ENCODE data around the gene DDX54.

DDX54 gene

GRCh38 chr12:113186033-113186365, 721 bp upstream of the DDX54 start:
- DNase-seq, result no peak

DNA sequence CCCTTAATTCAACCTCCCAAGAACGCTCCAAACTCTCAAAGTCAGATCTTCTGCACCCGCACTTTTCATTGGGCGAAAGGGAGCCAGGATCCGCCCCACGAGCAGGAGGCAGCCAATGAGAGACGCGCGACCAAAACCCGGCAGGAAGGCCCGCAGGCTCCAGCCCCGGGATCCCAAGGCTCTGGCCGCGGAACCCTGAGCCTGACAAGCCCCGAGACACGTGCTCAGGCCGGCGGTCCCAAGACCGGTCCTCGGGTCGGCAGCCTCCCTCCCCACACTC, 438 bp downstream of the DDX54 start:
- peak; percentile 90 to 92 for DNase-seq

DNA sequence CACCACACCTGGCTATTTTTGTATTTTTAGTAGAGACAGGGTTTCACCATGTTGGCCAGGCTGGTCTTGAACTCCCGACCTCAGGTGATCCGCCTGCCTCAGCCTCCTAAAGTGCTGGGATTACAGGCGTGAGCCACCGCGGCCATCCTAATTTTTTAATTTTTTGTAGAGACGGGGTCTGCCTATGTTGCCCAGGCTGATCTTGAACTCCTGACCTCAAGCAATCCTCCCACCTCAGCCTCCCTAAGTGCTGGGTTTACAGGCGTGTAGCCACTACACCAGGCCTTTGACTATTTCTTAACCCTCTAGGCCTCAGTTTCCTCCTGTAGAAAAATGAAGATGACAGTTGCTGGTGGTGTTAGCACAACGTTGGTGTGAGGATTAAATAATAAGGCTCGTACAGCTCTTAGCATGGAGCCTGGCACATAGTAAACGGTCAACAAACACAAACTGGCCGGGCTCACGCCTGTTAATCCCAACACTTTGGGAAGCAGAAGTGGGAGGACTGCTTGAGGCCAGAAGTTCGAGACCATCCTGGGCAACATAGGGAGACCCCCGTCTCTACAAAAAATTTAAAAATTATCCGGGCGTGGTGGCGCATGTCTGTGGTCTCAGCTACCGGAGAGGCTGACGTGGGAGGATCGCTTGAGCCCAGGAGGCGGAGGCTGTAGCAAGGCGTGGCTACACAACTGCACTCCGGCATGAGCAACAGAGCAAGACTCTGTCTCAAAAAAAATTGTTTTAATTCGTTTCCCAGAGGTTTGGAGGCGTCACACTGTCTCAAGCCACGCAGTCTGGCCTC, 979 bp downstream of the DDX54 start:
- DNase-seq, result no peak

DNA sequence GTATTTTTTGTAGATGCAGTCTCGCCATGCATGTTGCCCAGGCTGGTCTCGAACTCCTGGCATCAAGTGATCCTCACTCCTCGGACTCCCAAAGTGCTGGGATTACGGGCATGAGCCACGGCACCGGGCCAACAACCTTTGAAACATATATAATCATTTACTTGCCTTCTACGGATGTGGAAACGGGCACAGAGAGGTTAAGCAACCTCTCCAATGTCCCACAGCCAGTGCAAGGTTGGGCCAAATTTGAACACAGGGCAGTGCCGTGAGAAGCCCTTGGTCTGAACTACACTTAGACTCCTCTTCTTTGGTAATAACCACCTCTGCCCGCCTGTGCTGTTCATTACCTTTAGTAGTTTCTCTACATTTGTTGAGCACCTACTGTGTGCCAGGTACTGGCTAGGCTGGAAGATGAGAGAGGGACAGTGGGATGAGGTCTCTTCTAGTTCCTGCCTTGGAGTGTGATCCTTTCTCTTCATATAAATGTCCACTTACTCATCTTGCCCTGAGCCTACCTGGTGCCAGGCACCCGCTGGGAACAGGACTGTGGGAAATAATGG, 2.2 kb downstream of the DDX54 start:
- DNase-seq, result no peak

GRCh38 chr12:113181975-113182374, 3.3 kb downstream of the DDX54 start:
- no peak for DNase-seq

DNA sequence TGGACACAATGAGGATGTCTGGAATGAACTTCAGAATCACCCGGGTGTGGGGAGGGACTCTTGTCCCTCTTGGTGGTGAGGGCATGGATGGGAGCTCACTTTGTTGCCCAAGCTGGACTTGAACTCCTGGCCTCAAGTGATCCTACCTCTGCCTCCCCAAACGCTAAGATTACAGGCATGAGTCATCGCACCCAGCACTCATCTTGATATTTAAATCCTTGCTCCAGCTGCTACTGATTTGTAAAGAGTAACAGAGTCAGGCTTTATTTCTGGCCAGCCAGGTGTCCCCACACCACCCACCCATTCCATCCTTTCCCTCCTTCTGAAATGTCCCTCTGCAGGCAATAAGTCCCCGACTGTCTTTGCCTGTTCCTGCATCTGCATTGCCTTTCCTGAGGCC, 4.9 kb downstream of the DDX54 start:
- no peak for DNase-seq

DNA sequence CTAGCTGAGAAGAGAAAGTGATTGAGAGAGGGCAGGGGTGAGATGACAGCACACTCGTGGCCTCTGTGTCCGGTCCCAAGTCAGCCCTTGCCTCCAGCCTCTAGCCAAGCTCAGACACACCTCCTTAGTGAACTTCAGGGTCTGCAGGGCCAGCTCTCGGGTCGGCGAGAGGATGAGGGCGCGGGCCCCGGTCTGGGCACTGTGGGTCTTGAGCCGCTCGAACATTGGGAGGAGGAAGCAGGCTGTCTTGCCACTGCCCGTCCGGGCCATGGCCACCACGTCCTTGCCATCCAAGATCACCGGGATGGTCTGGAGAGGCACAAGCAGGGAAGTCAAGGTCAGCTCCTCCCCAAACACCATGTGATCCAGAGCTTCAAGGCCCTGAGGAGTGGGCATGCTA, 6.3 kb downstream of the DDX54 start:
- no peak for DNase-seq

- DNase-seq, result peak; percentile 86 to 87
Observed at GRCh38 chr12:113174461-113175384, 10.6 kb downstream of the DDX54 start.

GRCh38 chr12:113173081-113173698, 12.1 kb downstream of the DDX54 start:
- no peak for DNase-seq

DNA sequence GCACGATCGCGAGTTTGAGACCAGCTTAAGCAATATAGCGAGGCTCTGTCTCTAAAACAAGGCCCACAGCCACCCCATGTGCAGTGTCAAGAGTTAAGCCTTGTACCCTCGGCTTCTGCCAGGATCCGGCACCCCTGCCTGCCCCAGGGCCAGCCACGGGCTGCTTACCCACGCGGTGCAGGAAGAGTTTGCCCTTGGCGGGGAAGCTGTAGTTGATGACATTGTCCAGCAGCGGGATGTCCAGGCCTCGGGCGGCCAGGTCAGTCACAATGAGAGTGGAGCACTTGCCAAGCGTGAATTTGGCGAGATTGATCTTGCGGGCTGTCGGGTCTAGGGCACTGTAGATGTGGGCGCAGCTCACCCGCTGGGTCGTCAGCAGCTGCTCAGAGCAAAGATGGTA, 13.1 kb downstream of the DDX54 start:
- no peak for DNase-seq

GRCh38 chr12:113171543-113171942, 13.7 kb downstream of the DDX54 start:
- no peak for DNase-seq

DNA sequence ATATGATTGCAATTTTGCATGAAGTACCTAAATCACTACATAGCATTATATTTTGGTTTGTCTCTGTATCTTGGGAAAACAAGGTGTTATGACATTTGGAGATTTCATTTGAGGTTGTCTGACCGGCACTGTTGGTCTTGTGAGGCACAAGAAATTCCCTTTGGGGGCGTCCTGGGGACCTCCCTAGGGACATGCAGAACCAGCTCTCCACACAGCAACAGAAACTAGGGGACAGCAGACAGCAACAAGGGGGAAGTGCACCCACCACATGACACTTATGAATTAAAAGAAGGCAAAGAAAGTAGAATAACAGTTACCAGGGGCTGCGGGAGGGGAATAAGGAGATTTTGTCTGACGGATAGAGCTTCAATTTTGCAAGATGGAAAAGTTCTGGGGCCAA, 14.4 kb downstream of the DDX54 start:
- no peak for DNase-seq

DNA sequence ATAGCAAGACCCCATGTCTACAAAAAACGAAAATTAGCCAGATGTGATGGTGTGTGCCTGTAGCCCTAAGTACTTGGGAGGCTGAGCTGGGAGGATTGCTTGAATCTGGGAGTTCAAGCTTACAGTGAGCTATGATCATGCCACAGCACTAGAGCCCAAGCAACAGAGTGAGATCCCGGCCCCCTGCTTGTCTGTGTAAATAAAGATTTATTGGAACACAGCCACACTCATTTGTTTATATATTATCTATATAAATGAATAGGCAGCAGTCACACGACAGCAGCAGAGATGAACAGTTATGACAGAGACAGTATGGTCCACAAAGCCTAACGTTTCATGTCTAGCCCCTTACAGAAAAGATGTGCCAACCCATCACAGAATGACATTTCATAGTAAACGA, 14.8 kb downstream of the DDX54 start:
- DNase-seq, result no peak

DNA sequence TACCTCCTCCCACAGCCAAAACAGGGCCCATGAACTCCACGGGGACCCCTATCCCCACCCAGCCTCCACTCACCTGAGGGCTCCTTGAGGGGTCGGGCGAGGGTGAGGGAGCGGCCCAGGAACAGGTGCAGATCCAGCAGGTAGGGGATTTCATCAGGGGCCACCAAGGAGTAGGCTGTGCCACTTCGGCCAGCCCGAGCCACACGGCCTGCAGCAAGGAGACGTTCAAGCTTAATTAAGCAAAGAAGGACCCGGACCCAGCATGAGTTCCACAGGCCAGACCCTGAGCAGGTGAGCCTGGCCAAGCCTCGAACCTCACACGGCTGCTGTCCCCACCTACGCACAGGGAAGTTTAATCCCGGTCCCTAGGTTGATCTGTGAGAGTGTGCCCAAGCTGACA, 15.6 kb downstream of the DDX54 start:
- DNase-seq, result no peak

DNA sequence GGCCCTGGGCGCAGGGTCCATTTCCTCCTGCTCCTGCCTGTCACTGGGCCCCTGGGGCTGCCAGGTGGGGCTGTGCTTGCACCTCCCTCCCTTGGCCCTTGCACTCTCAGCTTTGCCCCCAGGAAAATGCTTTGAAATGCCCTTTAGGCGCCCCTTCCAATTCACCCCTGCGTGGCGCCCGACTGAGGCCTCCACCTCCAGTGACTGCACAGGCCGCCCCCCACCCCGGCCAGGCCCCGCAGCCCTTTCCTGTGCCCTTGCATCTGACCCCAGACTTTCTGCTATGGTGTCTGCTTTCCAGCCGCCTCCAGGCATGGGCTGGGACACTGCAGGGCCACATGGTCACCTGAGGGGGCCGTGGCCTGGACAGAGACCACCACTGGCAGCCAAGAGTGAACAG, 17.4 kb downstream of the DDX54 start:
- DNase-seq, result no peak

- no peak for DNase-seq
Observed at GRCh38 chr12:113165521-113166450, 19.5 kb downstream of the DDX54 start.

DNA sequence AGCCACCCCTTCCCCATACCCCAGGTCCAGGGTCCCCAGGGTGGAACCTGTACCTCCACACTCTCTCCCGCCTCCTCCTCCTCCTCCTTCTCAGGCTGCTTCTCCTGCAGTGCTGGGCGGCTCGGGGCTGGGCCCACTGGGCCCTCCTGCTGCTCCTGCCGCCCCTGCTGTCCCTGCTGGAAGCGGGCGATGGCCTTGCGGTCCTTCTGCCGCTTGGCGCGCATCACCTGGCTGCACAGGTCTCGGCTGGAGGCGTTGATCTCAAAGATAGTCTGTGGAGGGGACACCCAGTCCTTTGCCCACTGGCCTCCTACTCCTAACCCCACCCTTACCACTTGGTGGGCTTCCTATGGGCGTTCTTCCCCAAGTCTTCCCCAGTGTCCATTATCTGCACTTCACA, 21.3 kb downstream of the DDX54 start:
- DNase-seq, result no peak

GRCh38 chr12:113163030-113163360, 22.3 kb downstream of the DDX54 start:
- DNase-seq, result no peak

DNA sequence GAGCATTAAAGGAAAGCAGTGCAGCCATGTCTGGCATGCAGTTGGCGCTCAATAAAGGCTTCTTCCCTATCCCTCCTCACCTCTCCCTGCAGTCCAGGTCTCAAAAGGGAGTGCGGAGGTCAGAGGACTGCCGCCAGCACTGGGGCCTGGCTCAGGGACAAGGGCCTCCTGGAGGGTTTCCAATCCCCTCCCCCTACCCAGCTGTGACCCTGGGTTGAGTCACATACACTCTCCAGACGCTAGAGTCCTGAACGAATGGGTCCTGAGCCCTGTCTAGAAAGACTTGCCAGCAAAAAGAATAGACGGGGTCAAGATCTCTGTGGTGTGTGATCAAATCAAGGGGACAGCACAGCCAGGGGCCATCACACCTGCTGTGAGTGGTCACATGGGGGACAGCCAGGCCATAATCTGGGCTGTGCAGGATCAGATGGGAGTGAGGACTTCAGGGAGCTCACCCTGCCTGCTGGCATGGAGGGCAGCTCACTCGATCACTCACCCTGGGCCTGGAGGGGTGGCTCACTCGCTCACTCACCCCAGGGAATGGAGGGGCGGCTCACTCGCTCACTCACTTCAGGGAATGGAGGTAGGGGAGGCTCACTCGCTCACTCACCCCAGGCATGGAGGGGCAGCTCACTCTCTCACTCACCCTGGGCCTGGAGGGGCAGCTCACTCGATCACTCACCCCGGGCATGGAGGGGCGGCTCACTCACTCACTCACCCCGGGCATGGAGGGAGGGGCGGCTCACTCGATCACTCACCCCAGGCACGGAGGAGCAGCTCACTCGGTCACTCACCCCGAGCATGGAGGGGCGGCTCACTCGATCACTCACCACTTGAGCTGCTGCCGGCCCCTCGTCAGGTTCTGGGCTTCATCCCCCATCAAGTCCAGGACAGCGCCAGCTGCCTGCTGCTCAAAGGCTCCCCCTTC, 22.9 kb downstream of the DDX54 start:
- DNase-seq, result no peak

GRCh38 chr12:113161415-113162016, 23.8 kb downstream of the DDX54 start:
- peak; percentile 41 to 43 for DNase-seq

GRCh38 chr12:113159937-113160336, 25.3 kb downstream of the DDX54 start:
- no peak for DNase-seq
